ENCODE results near the gene CYTH3. TPM values are rescaled to one million over a fixed set of nuclear protein-coding genes. Genes with fewer than 3 reads are reported as not detected.

Gene CYTH3
- total and polyA plus RNA-seq, 2 of the 8 experiments (the other 6 are each of a cell fraction or from before 2014, with no cell fraction given) = 10.3 to 11.9 TPM

DNA sequence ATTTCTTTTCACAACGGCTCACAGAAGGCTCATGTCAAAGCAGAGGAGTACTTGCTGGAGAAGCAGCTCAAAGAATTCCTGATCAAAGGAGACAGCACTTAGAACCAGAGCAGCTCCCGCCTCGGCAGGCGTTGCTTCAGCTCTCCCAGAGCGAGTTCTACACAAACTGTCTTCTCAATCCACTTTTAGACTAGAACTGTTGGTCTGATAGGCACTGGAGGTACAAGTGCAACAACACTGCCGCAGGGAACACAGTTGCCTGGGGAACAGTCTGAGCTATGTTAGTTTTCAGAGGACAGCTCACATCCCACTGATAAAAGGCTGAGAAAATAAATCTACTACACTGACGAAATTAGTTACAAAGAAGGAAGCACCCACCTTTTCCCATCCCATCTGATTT lies 35.4 kb downstream of the CYTH3 start (continued):
- no peak for TF ChIP-seq POU5F1 (IDR thresholded peaks at IDR 0.05; ENCODE audit: low read depth, low read length)

Data from H1 (cell line).